NB4 (cell line): ENCODE results near the gene HSPA4.

ENCODE experiments used
- DNase-seq: peaks from one replicate; pipeline ENCODE4 v3.0.0; 2010; ENCODE audit warnings: low read depth
- H3K4me3 ChIP-seq: one replicate; pipeline ENCODE4 v1.5.1; 2011; ENCODE audit warnings: mild to moderate bottlenecking, low read depth, low read length, moderate library complexity
- MYC ChIP-seq: IDR thresholded peaks from 2 replicates; pipeline ENCODE4 v1.6.1; 2011; ENCODE audit warnings: low read depth, low read length
- POLR2A ChIP-seq: IDR thresholded peaks from 2 replicates; pipeline ENCODE4 v1.6.1; 2011; ENCODE audit warnings: mild to moderate bottlenecking; ENCODE audit not compliant: insufficient read length; ENCODE audit errors: extremely low read depth
- TF ChIP-seq, protein P1 (sequence below): IDR thresholded peaks from 2 replicates; pipeline ENCODE4 v1.6.1; 2011; ENCODE audit warnings: low read depth, low read length
- TF ChIP-seq, protein P2 (sequence below): IDR thresholded peaks from one replicate; pipeline ENCODE4 v1.5.1; 2012; ENCODE audit warnings: low read depth, low read length

The HSPA4 gene

DNA sequence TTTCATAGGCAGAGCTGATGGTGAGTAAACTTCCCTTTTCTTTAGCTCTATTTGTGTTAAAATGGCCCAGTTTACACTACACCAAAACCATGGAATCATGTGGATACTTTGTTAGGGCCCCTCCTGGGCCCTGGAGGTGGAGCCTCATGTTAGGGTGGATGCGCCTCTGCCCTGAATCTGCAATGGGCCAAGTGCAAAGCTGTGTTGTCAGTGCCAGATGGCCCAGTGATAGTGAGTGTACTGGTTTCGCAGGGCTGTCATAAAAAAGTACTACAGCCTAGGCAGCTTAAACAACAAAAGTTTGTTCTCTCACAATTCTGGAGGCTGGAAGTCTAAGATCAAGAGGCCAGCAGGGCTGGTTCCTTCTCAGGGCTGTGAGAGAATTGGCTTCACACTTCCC is 64.8 kb downstream of the HSPA4 start:
- DNase-seq, result no peak
- no peak for TF ChIP-seq POLR2A
- TF ChIP-seq, protein P1, sequence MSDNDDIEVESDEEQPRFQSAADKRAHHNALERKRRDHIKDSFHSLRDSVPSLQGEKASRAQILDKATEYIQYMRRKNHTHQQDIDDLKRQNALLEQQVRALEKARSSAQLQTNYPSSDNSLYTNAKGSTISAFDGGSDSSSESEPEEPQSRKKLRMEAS, result no peak
- TF ChIP-seq MYC, result no peak
- TF ChIP-seq, protein P2, sequence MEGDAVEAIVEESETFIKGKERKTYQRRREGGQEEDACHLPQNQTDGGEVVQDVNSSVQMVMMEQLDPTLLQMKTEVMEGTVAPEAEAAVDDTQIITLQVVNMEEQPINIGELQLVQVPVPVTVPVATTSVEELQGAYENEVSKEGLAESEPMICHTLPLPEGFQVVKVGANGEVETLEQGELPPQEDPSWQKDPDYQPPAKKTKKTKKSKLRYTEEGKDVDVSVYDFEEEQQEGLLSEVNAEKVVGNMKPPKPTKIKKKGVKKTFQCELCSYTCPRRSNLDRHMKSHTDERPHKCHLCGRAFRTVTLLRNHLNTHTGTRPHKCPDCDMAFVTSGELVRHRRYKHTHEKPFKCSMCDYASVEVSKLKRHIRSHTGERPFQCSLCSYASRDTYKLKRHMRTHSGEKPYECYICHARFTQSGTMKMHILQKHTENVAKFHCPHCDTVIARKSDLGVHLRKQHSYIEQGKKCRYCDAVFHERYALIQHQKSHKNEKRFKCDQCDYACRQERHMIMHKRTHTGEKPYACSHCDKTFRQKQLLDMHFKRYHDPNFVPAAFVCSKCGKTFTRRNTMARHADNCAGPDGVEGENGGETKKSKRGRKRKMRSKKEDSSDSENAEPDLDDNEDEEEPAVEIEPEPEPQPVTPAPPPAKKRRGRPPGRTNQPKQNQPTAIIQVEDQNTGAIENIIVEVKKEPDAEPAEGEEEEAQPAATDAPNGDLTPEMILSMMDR, result no peak
- H3K4me3 ChIP-seq, result no peak overlapping the region

DNA sequence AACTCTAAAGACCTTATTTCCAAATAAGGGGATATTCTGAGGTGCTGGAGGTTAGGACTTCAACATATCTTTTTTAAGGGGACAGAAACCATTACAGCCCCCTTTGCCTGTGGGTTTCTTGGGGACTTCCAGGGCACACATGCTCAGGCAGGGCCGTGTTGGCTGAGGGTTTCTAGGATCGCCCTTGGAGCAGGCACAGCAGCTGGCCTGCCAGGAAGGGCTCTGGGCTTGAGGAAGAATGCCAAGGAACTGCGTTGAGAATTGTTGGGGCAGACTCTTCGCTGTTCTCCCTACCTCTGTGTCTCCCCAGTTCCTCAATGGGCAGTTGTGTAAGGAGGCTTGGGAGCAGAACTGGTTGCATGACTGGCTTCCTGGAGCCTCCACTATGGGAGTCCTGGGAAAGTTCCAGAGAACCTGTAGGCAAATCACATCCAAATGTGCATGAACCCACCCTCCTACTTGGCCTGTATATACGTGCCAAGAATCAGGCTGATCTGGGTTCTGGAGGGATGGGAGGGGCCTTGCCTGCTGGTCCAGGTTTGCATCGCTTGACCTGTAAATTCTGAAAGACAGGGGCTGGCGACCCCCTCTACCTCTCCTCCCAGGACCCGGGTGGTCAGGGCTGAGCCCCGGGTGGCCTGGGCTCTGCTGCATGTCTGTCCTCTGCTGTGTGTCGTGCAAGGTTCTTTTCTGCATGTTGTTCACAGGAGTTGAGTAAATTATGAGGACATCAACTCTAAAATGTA is 65.5 kb downstream of the HSPA4 start:
- no peak overlapping the region for H3K4me3 ChIP-seq
- DNase-seq, result no peak
- TF ChIP-seq MYC, result no peak
- TF ChIP-seq POLR2A, result no peak
- TF ChIP-seq, protein P1, result no peak
- TF ChIP-seq, protein P2, result no peak

DNA sequence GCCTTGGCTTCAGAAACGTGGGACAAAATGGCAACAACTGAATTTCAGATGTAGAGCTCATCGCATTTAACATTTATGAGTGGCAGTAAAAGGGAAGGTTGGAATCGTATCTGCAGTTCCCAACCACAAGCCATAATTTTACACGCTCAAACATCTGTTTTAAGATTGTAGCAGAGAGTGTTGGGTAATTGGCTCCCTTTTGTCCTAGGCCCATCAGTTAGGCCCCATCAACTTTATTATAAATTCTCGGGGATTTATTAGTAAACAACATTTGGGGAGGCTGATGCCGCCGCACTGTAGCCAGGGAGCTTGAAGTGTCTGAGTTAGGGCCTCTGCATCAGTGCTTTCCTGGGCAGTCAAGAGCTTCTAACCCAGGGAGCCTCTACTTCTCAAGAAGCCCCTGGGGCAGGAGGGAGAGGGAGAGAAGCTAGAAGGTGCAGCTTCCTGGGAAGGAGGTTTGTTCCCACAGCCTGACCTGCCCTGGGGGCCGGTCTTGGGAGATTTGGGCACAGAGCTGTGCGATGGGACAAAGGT is 66.2 kb downstream of the HSPA4 start:
- no peak overlapping the region for H3K4me3 ChIP-seq
- DNase-seq, result no peak
- TF ChIP-seq POLR2A (no peak), MYC (no peak)
- TF ChIP-seq, protein P2, result no peak
- TF ChIP-seq, protein P1, result no peak

DNA sequence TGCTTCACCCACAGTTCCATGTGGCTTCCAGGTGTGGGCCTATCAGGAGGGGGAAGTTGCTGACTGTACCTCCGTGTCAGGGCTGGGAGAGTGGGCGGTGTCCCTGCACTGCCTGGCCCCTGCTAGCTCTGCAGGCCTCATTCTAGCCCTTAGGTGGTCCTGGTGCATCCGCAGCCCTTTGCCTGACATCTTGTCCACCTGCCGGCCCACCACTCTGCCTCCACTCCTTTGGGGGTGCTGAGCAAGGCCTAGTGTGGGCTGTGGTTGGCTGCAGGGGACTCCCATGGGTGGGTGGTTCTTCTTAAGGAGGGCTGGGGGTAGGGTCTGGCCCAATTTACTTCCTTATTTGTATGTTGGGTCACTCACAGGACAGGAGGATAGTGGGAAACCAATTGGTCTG is 66.9 kb downstream of the HSPA4 start:
- no peak for DNase-seq
- TF ChIP-seq MYC (no peak), POLR2A (no peak)
- TF ChIP-seq, protein P2, result no peak
- TF ChIP-seq, protein P1, result no peak

DNA sequence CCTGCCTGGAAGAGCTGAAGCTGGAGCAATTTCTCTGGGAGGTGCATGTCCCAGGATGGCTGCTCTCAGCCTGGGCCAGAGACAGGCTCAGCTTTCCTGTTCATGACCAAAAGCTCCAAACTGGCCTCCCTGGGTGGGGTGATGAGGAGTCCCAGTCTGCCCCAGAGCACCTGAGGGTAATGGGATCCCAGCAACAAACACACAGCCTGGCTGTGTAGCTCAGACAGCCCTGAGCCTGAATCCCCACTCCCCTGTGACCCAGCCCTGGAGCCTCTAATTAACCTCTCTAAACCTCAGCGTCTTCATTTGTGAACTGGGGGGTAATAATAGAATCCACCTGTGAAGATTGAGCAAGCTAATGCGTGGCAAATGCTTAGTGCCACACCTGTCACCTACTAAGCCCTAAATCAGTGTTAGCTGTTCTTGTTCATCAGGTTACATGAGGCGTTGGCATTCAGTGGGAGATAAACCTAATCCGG is 67.5 kb downstream of the HSPA4 start:
- no peak for DNase-seq
- TF ChIP-seq, protein P2, result no peak
- TF ChIP-seq POLR2A (no peak), MYC (no peak)
- TF ChIP-seq, protein P1, result no peak
- no peak overlapping the region for H3K4me3 ChIP-seq

More for the DNA sequence above, 66.9 kb downstream of the HSPA4 start:
- no peak overlapping the region for H3K4me3 ChIP-seq
